HepG2 (cell line): ENCODE results near the gene ZNF394. TPM values are rescaled to one million over a fixed set of nuclear protein-coding genes. Genes with fewer than 3 reads are reported as not detected.
A peak's percentile ranks its signal among the peaks of the same experiment; 100 is the strongest.

Source experiments
- BORCS8-MEF2B ChIP-seq: sonication (generic); formaldehyde crosslinking; IDR thresholded peaks from 2 replicates; pipeline ENCODE4 v1.8.0; 2022; ENCODE audit warnings: mild to moderate bottlenecking, missing genetic modification reagents
- ELK4 ChIP-seq: sonication (generic); formaldehyde crosslinking; IDR thresholded peaks from 2 replicates; pipeline ENCODE4 v1.9.0; 2021; ENCODE audit warnings: missing genetic modification reagents, borderline replicate concordance
- HIC2 ChIP-seq: sonication (generic); formaldehyde crosslinking; IDR thresholded peaks from 2 replicates; pipeline ENCODE4 v1.9.0; 2022; ENCODE audit warnings: low read depth, missing genetic modification reagents
- HNRNPUL1 ChIP-seq: fragments of 200-400 bp; formaldehyde crosslinking; IDR thresholded peaks from 2 replicates; pipeline ENCODE4 v1.6.1; 2017; ENCODE audit warnings: low read depth, mild to moderate bottlenecking, low read length, moderate library complexity
- ISX ChIP-seq: sonication (generic); formaldehyde crosslinking; conservative IDR thresholded peaks from 2 replicates; pipeline ENCODE4 v1.5.0; 2020; ENCODE audit warnings: missing genetic modification reagents
- MXD1 ChIP-seq: sonication (generic); formaldehyde crosslinking; IDR thresholded peaks from 2 replicates; pipeline ENCODE4 v1.4.0; 2020; ENCODE audit warnings: mild to moderate bottlenecking, missing genetic modification reagents
- ZFX ChIP-seq: sonication (generic); formaldehyde crosslinking; IDR thresholded peaks from 2 replicates; pipeline ENCODE4 v1.4.0; 2020; ENCODE audit warnings: mild to moderate bottlenecking, low read depth, missing genetic modification reagents, moderate library complexity
- ZNF318 ChIP-seq: sonication (generic); formaldehyde crosslinking; IDR thresholded peaks from 2 replicates; pipeline ENCODE4 v1.4.0; 2020; ENCODE audit warnings: mild to moderate bottlenecking, missing genetic modification reagents
- ZNF574 ChIP-seq: sonication (generic); formaldehyde crosslinking; IDR thresholded peaks from 2 replicates; pipeline ENCODE4 v1.4.0; 2020; ENCODE audit warnings: missing genetic modification reagents
- ZNF746 ChIP-seq: sonication (generic); formaldehyde crosslinking; IDR thresholded peaks from 2 replicates; pipeline ENCODE4 v1.8.0; 2022; ENCODE audit warnings: mild to moderate bottlenecking, missing genetic modification reagents
- polyA plus RNA-seq, 8 experiments: library from polyadenylated mRNA; depleted of rRNA in 3 of 8; stranded (reverse) in 7 of 8; unstranded in 1 of 8; fragments of >200 nt; fragmentation: Illumina TruSeq in 4 of 8; extraction: Trizol in 4 of 8; gene quantifications; 2 replicates each; pipeline versions ENCODE4 v1.2.1 to v1.2.3, GENCODE V29; 2011 to 2016; ENCODE audit warnings: low read depth in 4 of 8, missing spikeins in 1 of 8, mixed read lengths in 1 of 8; ENCODE audit not compliant: insufficient read depth in 1 of 8
- total RNA-seq, 5 experiments: library from RNA; depleted of rRNA; stranded (reverse); fragments of >200 nt; fragmentation: Illumina TruSeq; extraction: Trizol; gene quantifications; 2 replicates each; pipeline ENCODE4 v1.2.3, GENCODE V29; 2016; ENCODE audit warnings: low read depth in 1 of 5
- TF ChIP-seq, protein P1 (sequence below): IDR thresholded peaks from 2 replicates; pipeline ENCODE4 v1.6.1; 2018; ENCODE audit warnings: missing genetic modification reagents, mild to moderate bottlenecking, missing compliant biosample characterization

ZNF394 gene
- total and polyA plus RNA-seq, 2 of the 13 experiments (the other 11 are each of a cell fraction or from before 2014, with no cell fraction given) = 7.8 to 19.6 TPM

- TF ChIP-seq ZNF574 (CRISPR knock-in tag) (peak; percentile 100), ELK4 (CRISPR knock-in tag) (no peak), ISX (CRISPR knock-in tag) (no peak), ZNF318 (no peak), ZNF746 (peak; percentile 72), ZFX (CRISPR knock-in tag) (peak; percentile 93), BORCS8-MEF2B (CRISPR knock-in tag) (peak; percentile 89; the same call in 1 of the 2 replicates), HNRNPUL1 (no peak), MXD1 (CRISPR knock-in tag) (peak; percentile 61; the same call in 1 of the 2 replicates), HIC2 (CRISPR knock-in tag) (no peak; the same call in 1 of the 2 replicates)
- TF ChIP-seq, protein P1, sequence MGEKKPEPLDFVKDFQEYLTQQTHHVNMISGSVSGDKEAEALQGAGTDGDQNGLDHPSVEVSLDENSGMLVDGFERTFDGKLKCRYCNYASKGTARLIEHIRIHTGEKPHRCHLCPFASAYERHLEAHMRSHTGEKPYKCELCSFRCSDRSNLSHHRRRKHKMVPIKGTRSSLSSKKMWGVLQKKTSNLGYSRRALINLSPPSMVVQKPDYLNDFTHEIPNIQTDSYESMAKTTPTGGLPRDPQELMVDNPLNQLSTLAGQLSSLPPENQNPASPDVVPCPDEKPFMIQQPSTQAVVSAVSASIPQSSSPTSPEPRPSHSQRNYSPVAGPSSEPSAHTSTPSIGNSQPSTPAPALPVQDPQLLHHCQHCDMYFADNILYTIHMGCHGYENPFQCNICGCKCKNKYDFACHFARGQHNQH = peak; percentile 93; the same call in 1 of the 2 replicates
Observed at GRCh38 chr7:99499721-99500636, at the start of gene ZNF394 (continued).
